Heart right ventricle (tissue), 16 donors: ENCODE data around the gene RCBTB2. TPM values are rescaled to one million over a fixed set of nuclear protein-coding genes. Genes with fewer than 3 reads are reported as not detected.

Experiments used
- ATAC-seq, 8 donors: fragments of 200-7000 bp; cut with Tn5 transposase; one replicate each; pipeline ENCODE4 v1.9.1; 2020; ENCODE audit warnings: mild to moderate bottlenecking in 8 of 8, moderate library complexity in 8 of 8, moderate number of reproducible peaks in 1 of 8
- DNase-seq, 2 donors: peaks; one replicate each; pipeline ENCODE4 v3.0.0-alpha.2; 2020
- H3K27ac ChIP-seq, 10 donors: fragments of 200-600 bp; sonication (generic) in 2 of 10; one replicate each; pipeline versions ENCODE4 v1.5.0 to v1.8.0; 2020 to 2022; ENCODE audit warnings: mild to moderate bottlenecking in 3 of 10
- H3K27me3 ChIP-seq, 7 donors: fragments of 200-600 bp; one replicate each; pipeline ENCODE4 v1.8.0; 2021 to 2022; ENCODE audit warnings: mild to moderate bottlenecking in 2 of 7
- H3K36me3 ChIP-seq, 9 donors: fragments of 200-600 bp; sonication (generic) in 1 of 9; one replicate each; pipeline versions ENCODE4 v1.5.0 to v1.8.0; 2020 to 2022; ENCODE audit warnings: mild to moderate bottlenecking in 2 of 9
- H3K4me1 ChIP-seq, 9 donors: fragments of 200-600 bp; sonication (generic) in 1 of 9; one replicate each; pipeline versions ENCODE4 v1.5.0 to v1.8.0; 2020 to 2022; ENCODE audit warnings: mild to moderate bottlenecking in 4 of 9
- H3K4me3 ChIP-seq, 10 donors: fragments of 200-600 bp; sonication (generic) in 2 of 10; one replicate each; pipeline versions ENCODE4 v1.5.0 to v1.8.0; 2020 to 2022; ENCODE audit warnings: mild to moderate bottlenecking in 7 of 10, moderate library complexity in 2 of 10
- H3K9me3 ChIP-seq, 11 donors: fragments of 200-600 bp in 10 of 11; sonication (generic) in 2 of 11; one replicate each; pipeline versions ENCODE4 v1.5.0 to v1.8.0; 2013 to 2022; ENCODE audit warnings: mild to moderate bottlenecking in 2 of 11, control low read depth in 1 of 11, moderate library complexity in 1 of 11
- CTCF ChIP-seq, 9 donors: fragments of 200-600 bp; sonication (generic) in 2 of 9; IDR thresholded peaks; one replicate each; pipeline versions ENCODE4 v1.5.0 to v1.8.0; 2021 to 2022; ENCODE audit warnings: antibody characterized with exemption in 9 of 9, mild to moderate bottlenecking in 5 of 9, moderate library complexity in 1 of 9
- WGBS, 2 donors: extraction: QIAGEN DNeasy Blood & Tissue Kit; methylation state at CpG; one replicate each; pipeline ENCODE4 v1.1.7; 2013; ENCODE audit warnings: inconsistent platforms in 1 of 2; 5-methylcytosine and 5-hydroxymethylcytosine counted together
- intact Hi-C, 10 donors: fragments of 100-400 bp; cut with DNase I; formaldehyde crosslinking; loops; one replicate each; pipeline versions ENCODE4 v1.11.1 to v1.14.2; 2022
- polyA plus RNA-seq, 2 donors: library from polyadenylated mRNA; stranded (reverse); fragments of 200-250 nt; gene quantifications; one replicate each; pipeline ENCODE4 v1.2.3, GENCODE V29; 2013
- total RNA-seq, 10 donors: library from RNA; stranded (reverse); fragmentation: NEBNext Ultra II Directional in 3 of 10; extraction: Animal tissue kit (Norgen Biotek cat#: 25700) in 3 of 10; gene quantifications; one replicate each; pipeline versions ENCODE4 v1.2.1 to v1.2.4, GENCODE V29; 2021 to 2023
- donor health status: Arrhythmogenic right ventricular cardiomyopathy.
- donor health status: ischemic (EF 13 %, LVEDD 7.1; RV severe dilation, severe dysfunction).
- donor health status: healthy with polysubstance abuse.
- donor health status: DM: no; HTN: yes; CAD: no.
- donor health status: DM: no; HTN: no; CAD: no.
- donor health status: ischemic (EF 25% LVEDD 6.9; RV normal size, moderate dysfunction).
- donor health status: ischemic (EF 25% LVEDD 5.7; RV mildly dilated, moderate dysfunction).
- donor health status: healthy.
- donor health status: DM: yes; HTN: yes; CAD: no.
- donor health status: Ischemic cardiomyopathy.
- donor health status: ischemic (EF 35%, LVEDD 5.7; RV mildly dilated, moderate dysfunction).
- donor health status: nonischemic (EF 11% LVEDD 7.7; RV severe dilation, severe dysfunction).
- donor health status: DM: yes; HTN: yes; CAD: no.
- donor health status: PGD.
- donor health status: ischemic (EF 29% LVEDD 5.4; RV normal size, mild dysfunction).
- donor health status: nonischemic (EF 23%, LVEDD 6.1; RV moderate dilation, normal function).

Gene RCBTB2
- total and polyA plus RNA-seq, 12 donors: 4.9 to 22.9 (median 12.2) TPM

- TF ChIP-seq CTCF (IDR thresholded peaks at IDR 0.05): no peak
- Histone ChIP-seq H3K4me1 (peaks cover 0 to 90% (median 68%) of the 10 kb centered on the region in 9 donors), H3K4me3 (peak overlapping the region in 2 of 10 donors; percentile 4 to 9), H3K36me3 (no peaks in the 10 kb centered on the region), H3K27me3 (no peaks in the 10 kb centered on the region), H3K27ac (peak overlapping the region in 9 of 10 donors; percentile 11 to 92 (median 84)), H3K9me3 (no peaks in the 10 kb centered on the region)
- ATAC-seq: peak in 1 of 8 donors; percentile 18
- WGBS, 2 donors: 68 to 79% methylated on average over 6 of the region's 6 CpGs
- no peak for DNase-seq
- intact Hi-C loops: loop anchor here in 2 of 10 donors (5.0 kb wide), 1 partner anchor 36 kb away; the partner anchor contains the start of gene RCBTB2 (in 2 of the 2)
These were observed 35.7 kb upstream of the RCBTB2 start for GRCh38 chr13:48568370-48569103.

GRCh38 chr13:48567515-48568369 is 34.9 kb upstream of the RCBTB2 start:
- H3K4me1 ChIP-seq: peaks cover 0 to 90% (median 62%) of the 10 kb centered on the region in 9 donors
- H3K27me3 ChIP-seq: no peaks in the 10 kb centered on the region
- H3K36me3 ChIP-seq: no peaks in the 10 kb centered on the region
- WGBS, 2 donors: 29 to 32% methylated on average over 6 of the region's 6 CpGs
- intact Hi-C loops: loop anchor here in 2 of 10 donors (5.0 kb wide), 1 partner anchor 35 kb away; the partner anchor contains the start of gene RCBTB2 (in 2 of the 2)
- H3K4me3 ChIP-seq: peak overlapping the region in 2 of 10 donors; percentile 4 to 9
- peak in 1 of 2 donors; percentile 41 for DNase-seq
- no peak for TF ChIP-seq CTCF (IDR thresholded peaks at IDR 0.05)
- H3K9me3 ChIP-seq: no peaks in the 10 kb centered on the region
- peak; percentile 53 to 67 (median 62) for ATAC-seq
- H3K27ac ChIP-seq: peak overlapping the region; percentile 11 to 92 (median 83)

- no peak for ATAC-seq
- Histone ChIP-seq H3K9me3 (no peaks in the 10 kb centered on the region), H3K4me3 (no peak overlapping the region), H3K27me3 (no peaks in the 10 kb centered on the region), H3K36me3 (no peaks in the 10 kb centered on the region), H3K4me1 (peaks cover 0 to 79% (median 27%) of the 10 kb centered on the region in 9 donors), H3K27ac (peak overlapping the region in 1 of 10 donors; percentile 33)
- no peak for TF ChIP-seq CTCF (IDR thresholded peaks at IDR 0.05)
- DNase-seq: no peak
- WGBS, 2 donors: 50 to 56% methylated on average over 3 of the region's 3 CpGs
- intact Hi-C loops: no loop called here
These were observed 31.2 kb upstream of the RCBTB2 start for GRCh38 chr13:48564056-48564455.

GRCh38 chr13:48563626-48564025 is 30.7 kb upstream of the RCBTB2 start:
- DNase-seq (no peak), ATAC-seq (no peak)
- Histone ChIP-seq H3K27ac (peak overlapping the region in 1 of 10 donors; percentile 33), H3K36me3 (no peaks in the 10 kb centered on the region), H3K4me3 (no peak overlapping the region), H3K9me3 (no peaks in the 10 kb centered on the region), H3K27me3 (no peaks in the 10 kb centered on the region), H3K4me1 (peaks cover 0 to 74% (median 23%) of the 10 kb centered on the region in 9 donors)
- no peak for TF ChIP-seq CTCF (IDR thresholded peaks at IDR 0.05)
- intact Hi-C loops: no loop called here
